Activated CD4-positive, alpha-beta T cell treated with anti-CD3 and anti-CD28 coated beads for 36 hours (primary cell): ENCODE data around the gene TNFRSF14. TPM values are rescaled to one million over a fixed set of nuclear protein-coding genes. Genes with fewer than 3 reads are reported as not detected.
"Not testable (repeated sequence)": the region's sequence is repeated elsewhere in the genome, so short reads cannot be mapped to it uniquely, and the experiment has no call there.

ENCODE experiments used
- ATAC-seq: fragments of 200-7000 bp; cut with Tn5 transposase; one replicate; pipeline ENCODE4 v1.10.0; 2021; ENCODE audit warnings: mild to moderate bottlenecking, moderate library complexity
- CTCF ChIA-PET: fragments of 350-600 bp; sonication (Branson Sonifier 250); formaldehyde crosslinking; loops from one replicate; lab custom pipeline; 2021; ENCODE audit warnings: antibody characterized with exemption; lab: Charles Lee
- POLR2A ChIA-PET: fragments of 350-600 bp; sonication (Branson Sonifier 250); formaldehyde crosslinking; loops from one replicate; lab custom pipeline; 2021; ENCODE audit warnings: antibody characterized with exemption, inconsistent platforms; lab: Charles Lee
- DNase-seq: peaks from one replicate; pipeline ENCODE4 v3.0.0-alpha.2; 2020
- H3K27ac Mint-ChIP-seq: one replicate; pipeline ENCODE4 v1.8.0; 2021; ENCODE audit warnings: mixed read lengths
- H3K27me3 Mint-ChIP-seq: one replicate; pipeline ENCODE4 v1.8.0; 2021; ENCODE audit warnings: mixed read lengths
- H3K36me3 Mint-ChIP-seq: one replicate; pipeline ENCODE4 v1.8.0; 2021; ENCODE audit warnings: low read depth, mixed read lengths
- H3K4me1 Mint-ChIP-seq: one replicate; pipeline ENCODE4 v1.8.0; 2021; ENCODE audit warnings: mixed read lengths
- H3K4me3 Mint-ChIP-seq: one replicate; pipeline ENCODE4 v1.8.0; 2021; ENCODE audit warnings: mild to moderate bottlenecking, moderate library complexity, mixed read lengths
- H3K9me3 Mint-ChIP-seq: one replicate; pipeline ENCODE4 v1.8.0; 2021; ENCODE audit warnings: low read depth, mixed read lengths
- intact Hi-C, 2 experiments: fragments of 100-400 bp; cut with DNase I in 1 of 2; cut with micrococcal nuclease in 1 of 2; formaldehyde crosslinking; loops; one replicate each; pipeline versions ENCODE4 v1.14.2 to v1.15.1; 2022 to 2024; cut with DNase I, micrococcal nuclease
- total RNA-seq, 2 experiments: library from RNA; stranded (reverse); gene quantifications; one replicate each; pipeline ENCODE4 v1.2.3, GENCODE V29; 2021

The TNFRSF14 gene
- total RNA-seq, 2 experiments from 2014 or later: 135 to 145 TPM

- intact Hi-C loops: loop anchor here (1.0 to 5.0 kb wide), 5 partner anchors 10 to 413 kb away; partner anchors contain the start of gene TNFRSF14 (in 1 of the 2)
- DNase-seq: peak; percentile 93
- no peaks in the 10 kb centered on the region for H3K27me3 Mint-ChIP-seq
- H3K27ac Mint-ChIP-seq: peak overlapping the region; percentile 96
- ChIA-PET CTCF (interaction anchor here (0.7 to 2.2 kb wide), 11 partner anchors 9 to 155 kb away, joined by 3 to 9 read pairs (median 5); partner anchors contain the start of genes MORN1, PANK4, PEX10 and PRXL2B), POLR2A (interaction anchor here (1.1 to 1.4 kb wide), 3 partner anchors 20 to 134 kb away, joined by 3 to 9 read pairs (median 5); partner anchors contain the start of genes PANK4 and PEX10)
- peak; percentile 58 for ATAC-seq
- H3K36me3 Mint-ChIP-seq: no peaks in the 10 kb centered on the region
- peaks cover 14% of the 10 kb centered on the region for H3K4me1 Mint-ChIP-seq
- no peaks in the 10 kb centered on the region for H3K9me3 Mint-ChIP-seq
- peak overlapping the region; percentile 78 for H3K4me3 Mint-ChIP-seq
Measured at GRCh38 chr1:2546515-2547209, 9.5 kb upstream of the TNFRSF14 start.

GRCh38 chr1:2547210-2548067 lies 8.7 kb upstream of the TNFRSF14 start:
- H3K36me3 Mint-ChIP-seq: no peaks in the 10 kb centered on the region
- ChIA-PET CTCF (interaction anchor here (0.6 to 2.2 kb wide), 13 partner anchors 7 to 414 kb away, joined by 3 to 9 read pairs (median 4); partner anchors contain the start of genes MORN1, PANK4, PEX10 and PRXL2B), POLR2A (interaction anchor here (0.6 to 1.4 kb wide), 6 partner anchors 9 to 134 kb away, joined by 3 to 9 read pairs (median 4); partner anchors contain the start of genes PANK4 and TNFRSF14)
- H3K27me3 Mint-ChIP-seq: no peaks in the 10 kb centered on the region
- no peaks in the 10 kb centered on the region for H3K9me3 Mint-ChIP-seq
- peak overlapping the region; percentile 78 for H3K4me3 Mint-ChIP-seq
- H3K27ac Mint-ChIP-seq: peak overlapping the region; percentile 96
- ATAC-seq (peak; percentile 47), DNase-seq (peak; percentile 86)
- intact Hi-C loops: loop anchor here (1.0 to 5.0 kb wide), 16 partner anchors 9 to 628 kb away; partner anchors contain the start of genes PANK4 (in 2 of the 2), TNFRSF14 (in 2 of the 2), MORN1 (in 1 of the 2) and PRXL2B (in 1 of the 2)
- peaks cover 14% of the 10 kb centered on the region for H3K4me1 Mint-ChIP-seq

GRCh38 chr1:2548068-2548589 lies 8.0 kb upstream of the TNFRSF14 start:
- peak overlapping the region; percentile 96 for H3K27ac Mint-ChIP-seq
- intact Hi-C loops: loop anchor here (1.0 to 5.0 kb wide), 14 partner anchors 8 to 629 kb away; partner anchors contain the start of genes PANK4 (in 2 of the 2), MORN1 (in 1 of the 2), PRXL2B (in 1 of the 2) and RER1 (in 1 of the 2)
- peak; percentile 27 for ATAC-seq

GRCh38 chr1:2549367-2550029 lies 6.7 kb upstream of the TNFRSF14 start:
- peak overlapping the region; percentile 96 for H3K27ac Mint-ChIP-seq
- H3K27me3 Mint-ChIP-seq, ATAC-seq, POLR2A ChIA-PET, DNase-seq, H3K9me3 Mint-ChIP-seq, H3K36me3 Mint-ChIP-seq: not testable (repeated sequence)
- H3K4me3 Mint-ChIP-seq: peak overlapping the region; percentile 78
- peaks cover 20% of the 10 kb centered on the region for H3K4me1 Mint-ChIP-seq
- intact Hi-C loops: loop anchor here (2.0 to 5.0 kb wide), 4 partner anchors 35 to 323 kb away; no protein-coding TSS in a partner anchor
- CTCF ChIA-PET: interaction anchor here (0.9 to 1.7 kb wide), 3 partner anchors 29 to 38 kb away, joined by 3 to 4 read pairs (median 3); no protein-coding TSS in a partner anchor

More at GRCh38 chr1:2548068-2548589, 8.0 kb upstream of the TNFRSF14 start:
- CTCF ChIA-PET: interaction anchor here (0.7 to 2.1 kb wide), 15 partner anchors 8 to 1219 kb away, joined by 3 to 9 read pairs (median 4); partner anchors contain the start of genes PANK4, PEX10 and TNFRSF14
- no peaks in the 10 kb centered on the region for H3K9me3 Mint-ChIP-seq
- H3K4me3 Mint-ChIP-seq: peak overlapping the region; percentile 78
- POLR2A ChIA-PET: interaction anchor here (0.6 to 1.4 kb wide), 8 partner anchors 12 to 244 kb away, joined by 3 to 9 read pairs (median 4); partner anchors contain the start of gene PANK4
- peaks cover 14% of the 10 kb centered on the region for H3K4me1 Mint-ChIP-seq
- DNase-seq: peak; percentile 93
- no peaks in the 10 kb centered on the region for H3K36me3 Mint-ChIP-seq
- no peaks in the 10 kb centered on the region for H3K27me3 Mint-ChIP-seq

- H3K36me3 Mint-ChIP-seq, intact Hi-C loops, CTCF ChIA-PET, DNase-seq, H3K27me3 Mint-ChIP-seq, ATAC-seq, H3K9me3 Mint-ChIP-seq, H3K4me3 Mint-ChIP-seq, POLR2A ChIA-PET: not testable (repeated sequence)
- peaks cover 28% of the 10 kb centered on the region for H3K4me1 Mint-ChIP-seq
- H3K27ac Mint-ChIP-seq: peak overlapping the region; percentile 43
Measured at GRCh38 chr1:2550309-2550861, 5.8 kb upstream of the TNFRSF14 start.

GRCh38 chr1:2551544-2551943 lies 4.6 kb upstream of the TNFRSF14 start:
- H3K4me3 Mint-ChIP-seq, H3K27me3 Mint-ChIP-seq, H3K27ac Mint-ChIP-seq, H3K9me3 Mint-ChIP-seq, DNase-seq, ATAC-seq, POLR2A ChIA-PET, intact Hi-C loops: not testable (repeated sequence)
- CTCF ChIA-PET: interaction anchor here (0.5 kb wide), 1 partner anchor 251 kb away, joined by 3 read pairs; no protein-coding TSS in a partner anchor
- H3K36me3 Mint-ChIP-seq: peaks cover 12% of the 10 kb centered on the region
- H3K4me1 Mint-ChIP-seq: peaks cover 32% of the 10 kb centered on the region

- Mint-ChIP-seq H3K4me1 (peaks cover 32% of the 10 kb centered on the region), H3K27ac (no peak overlapping the region), H3K27me3 (no peaks in the 10 kb centered on the region), H3K4me3 (no peak overlapping the region), H3K36me3 (peaks cover 18% of the 10 kb centered on the region), H3K9me3 (no peaks in the 10 kb centered on the region)
- intact Hi-C loops: no loop called here
- CTCF ChIA-PET: no interaction called here
- DNase-seq (no peak), ATAC-seq (no peak)
- POLR2A ChIA-PET: no interaction called here
Measured at GRCh38 chr1:2552189-2552588, 4.0 kb upstream of the TNFRSF14 start.

- POLR2A ChIA-PET, intact Hi-C loops, H3K27ac Mint-ChIP-seq, H3K27me3 Mint-ChIP-seq, H3K9me3 Mint-ChIP-seq, CTCF ChIA-PET, H3K4me3 Mint-ChIP-seq, DNase-seq, ATAC-seq: not testable (repeated sequence)
- Mint-ChIP-seq H3K36me3 (peaks cover 23% of the 10 kb centered on the region), H3K4me1 (peaks cover 35% of the 10 kb centered on the region)
Measured at GRCh38 chr1:2553076-2553475, 3.1 kb upstream of the TNFRSF14 start.

GRCh38 chr1:2553871-2554620 lies 2.1 kb upstream of the TNFRSF14 start:
- peaks cover 38% of the 10 kb centered on the region for H3K4me1 Mint-ChIP-seq
- no peaks in the 10 kb centered on the region for H3K9me3 Mint-ChIP-seq
- peak overlapping the region; percentile 98 for H3K27ac Mint-ChIP-seq
- no peak for ATAC-seq
- H3K27me3 Mint-ChIP-seq: no peaks in the 10 kb centered on the region
- POLR2A ChIA-PET: no interaction called here
- peak overlapping the region; percentile 98 for H3K4me3 Mint-ChIP-seq
- intact Hi-C loops: no loop called here
- peaks cover 28% of the 10 kb centered on the region for H3K36me3 Mint-ChIP-seq
- DNase-seq: no peak
- CTCF ChIA-PET: interaction anchor here (3.6 kb wide), 1 partner anchor 31 kb away, joined by 25 read pairs; the partner anchor contains the start of gene PRXL2B
